Body of pancreas (tissue), 4 donors: Measurements from ENCODE around the gene SEZ6L2. TPM values are rescaled to one million over a fixed set of nuclear protein-coding genes. Genes with fewer than 3 reads are reported as not detected.

Experiments
- ATAC-seq: fragments of 150-250 bp; one replicate; pipeline ENCODE4 v1.9.1; 2016
- DNase-seq, 4 donors: peaks; one replicate each; pipeline ENCODE4 v3.0.0-alpha.2; 2019
- H3K27ac ChIP-seq, 4 donors: fragments of 200-600 bp; sonication (generic); 1 replicate in 3 of 4; 2 replicates in 1 of 4; pipeline versions ENCODE4 v1.5.1 to v1.6.1; 2016 to 2019; ENCODE audit warnings: mild to moderate bottlenecking in 1 of 4, mixed read lengths in 1 of 4, moderate library complexity in 1 of 4
- H3K27me3 ChIP-seq, 2 donors: fragments of 200-600 bp; sonication (generic); one replicate each; pipeline ENCODE4 v1.6.0; 2016; ENCODE audit warnings: mild to moderate bottlenecking in 1 of 2
- H3K36me3 ChIP-seq, 2 donors: fragments of 200-600 bp; sonication (generic); replicated peaks in 1 of 2; 2 replicates each; pipeline ENCODE4 v1.5.1; 2016; ENCODE audit warnings: low read depth in 2 of 2; ENCODE audit not compliant: insufficient read depth in 1 of 2
- H3K4me1 ChIP-seq: fragments of 200-600 bp; sonication (generic); one replicate; pipeline ENCODE4 v1.6.0; 2016
- H3K4me3 ChIP-seq, 2 donors: fragments of 200-600 bp; sonication (generic); 1 replicate in 1 of 2; 2 replicates in 1 of 2; pipeline ENCODE4 v1.5.1; 2016 to 2019
- H3K9me3 ChIP-seq, 3 donors: fragments of 200-600 bp; sonication (generic); 1 replicate in 2 of 3; 2 replicates in 1 of 3; pipeline ENCODE4 v1.5.1; 2016
- POLR2A ChIP-seq, 3 donors: fragments of 450-650 bp; IDR thresholded peaks; one replicate each; pipeline ENCODE4 v1.6.1; 2016; ENCODE audit warnings: antibody characterized with exemption in 3 of 3, mild to moderate bottlenecking in 2 of 3
- WGBS, 2 donors: methylation state at CpG; one replicate each; pipeline ENCODE4 v1.1.5; 2017; 5-methylcytosine and 5-hydroxymethylcytosine counted together
- intact Hi-C: fragments of 100-400 bp; cut with DNase I; formaldehyde crosslinking; loops from one replicate; pipeline ENCODE4 v1.15.1; 2023
- total RNA-seq, 2 donors: library from RNA; depleted of rRNA; stranded (reverse); fragments of >200 nt; gene quantifications; one replicate each; pipeline ENCODE4 v1.1.0, GENCODE V29; 2016
- TF ChIP-seq, protein P1 (sequence below), 7 experiments: fragments of 450-650 bp in 4 of 7; fragments of 200-600 bp in 3 of 7; sonication (generic) in 3 of 7; IDR thresholded peaks; one replicate each; pipeline ENCODE4 v1.5.1; 2016 to 2019; ENCODE audit warnings: antibody characterized with exemption in 7 of 7

The SEZ6L2 gene
- total RNA-seq, 2 donors from 2014 or later: 19.2 to 28.3 TPM

DNA sequence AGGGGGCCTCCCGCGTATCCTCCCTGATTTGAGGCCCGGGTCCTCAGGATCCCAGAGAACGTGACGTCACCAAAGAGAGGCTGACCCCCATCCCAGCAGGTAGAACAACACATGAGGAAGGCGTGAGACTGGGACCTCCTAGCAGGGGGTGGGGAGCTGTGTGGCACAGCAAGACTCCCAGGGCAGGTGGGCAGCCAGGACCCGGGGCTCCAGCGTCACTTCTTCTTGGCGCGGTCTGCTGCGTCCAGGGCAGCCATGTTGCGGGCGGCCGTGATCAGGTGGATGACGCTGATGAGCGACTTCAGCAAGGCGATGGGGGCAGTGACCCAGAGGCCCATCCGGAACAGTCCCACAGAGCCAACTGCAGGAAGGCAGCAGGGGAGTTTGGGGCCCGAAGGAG, 40.4 kb downstream of the SEZ6L2 start:
- Histone ChIP-seq H3K27me3 (no peaks in the 10 kb centered on the region), H3K9me3 (no peaks in the 10 kb centered on the region), H3K36me3 (peaks cover 0 to 5% of the 10 kb centered on the region in 2 donors), H3K4me1 (peaks cover 33% of the 10 kb centered on the region), H3K27ac (no peak overlapping the region), H3K4me3 (no peak overlapping the region)
- TF ChIP-seq POLR2A (IDR thresholded peaks at IDR 0.05): no peak
- TF ChIP-seq, protein P1, sequence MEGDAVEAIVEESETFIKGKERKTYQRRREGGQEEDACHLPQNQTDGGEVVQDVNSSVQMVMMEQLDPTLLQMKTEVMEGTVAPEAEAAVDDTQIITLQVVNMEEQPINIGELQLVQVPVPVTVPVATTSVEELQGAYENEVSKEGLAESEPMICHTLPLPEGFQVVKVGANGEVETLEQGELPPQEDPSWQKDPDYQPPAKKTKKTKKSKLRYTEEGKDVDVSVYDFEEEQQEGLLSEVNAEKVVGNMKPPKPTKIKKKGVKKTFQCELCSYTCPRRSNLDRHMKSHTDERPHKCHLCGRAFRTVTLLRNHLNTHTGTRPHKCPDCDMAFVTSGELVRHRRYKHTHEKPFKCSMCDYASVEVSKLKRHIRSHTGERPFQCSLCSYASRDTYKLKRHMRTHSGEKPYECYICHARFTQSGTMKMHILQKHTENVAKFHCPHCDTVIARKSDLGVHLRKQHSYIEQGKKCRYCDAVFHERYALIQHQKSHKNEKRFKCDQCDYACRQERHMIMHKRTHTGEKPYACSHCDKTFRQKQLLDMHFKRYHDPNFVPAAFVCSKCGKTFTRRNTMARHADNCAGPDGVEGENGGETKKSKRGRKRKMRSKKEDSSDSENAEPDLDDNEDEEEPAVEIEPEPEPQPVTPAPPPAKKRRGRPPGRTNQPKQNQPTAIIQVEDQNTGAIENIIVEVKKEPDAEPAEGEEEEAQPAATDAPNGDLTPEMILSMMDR (IDR thresholded peaks at IDR 0.05): no peak
- 91 to 93% methylated on average over 15 to 19 of the region's 19 CpGs for WGBS, 2 donors
- DNase-seq (no peak), ATAC-seq (no peak)
- intact Hi-C loops: no loop called here

DNA sequence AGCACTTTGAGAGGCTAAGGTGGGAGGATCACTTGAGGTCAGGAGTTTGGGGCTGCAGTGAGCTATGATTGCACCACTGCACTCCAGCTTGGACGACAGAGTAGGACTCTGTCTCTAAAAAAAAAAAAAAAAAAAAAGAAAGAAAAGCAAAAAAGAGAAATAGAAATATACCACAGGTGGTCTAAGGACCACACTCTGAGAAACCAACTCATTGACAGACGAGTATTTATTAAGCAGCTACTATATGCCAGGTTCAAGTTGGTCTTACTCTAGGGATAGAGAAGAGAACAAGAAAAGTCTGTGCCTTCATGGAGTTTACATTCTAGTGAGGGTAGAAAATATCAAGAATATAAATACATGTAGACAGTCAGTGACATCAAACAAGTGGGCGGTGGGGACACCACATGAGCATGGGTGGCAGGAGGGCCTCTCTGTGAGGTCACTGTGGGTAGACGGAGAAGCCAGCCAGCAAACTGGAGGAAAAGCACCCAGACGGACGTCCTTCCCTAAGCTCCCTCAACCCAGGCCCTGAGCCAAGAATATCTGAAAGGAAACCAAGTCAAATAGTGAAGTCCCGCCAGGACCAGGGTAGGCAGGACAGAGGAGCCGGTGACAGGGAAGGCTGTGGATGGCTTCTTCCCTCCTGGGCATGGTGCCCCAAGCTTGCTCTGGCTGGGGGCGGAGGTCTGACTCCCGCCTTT, 41.1 kb downstream of the SEZ6L2 start:
- TF ChIP-seq, protein P1 (IDR thresholded peaks at IDR 0.05): no peak
- no peak for TF ChIP-seq POLR2A (IDR thresholded peaks at IDR 0.05)
- intact Hi-C loops: no loop called here
- WGBS, 2 donors: 57 to 58% methylated on average over 10 of the region's 10 CpGs
- Histone ChIP-seq H3K9me3 (no peaks in the 10 kb centered on the region), H3K27ac (no peak overlapping the region), H3K4me1 (peaks cover 28% of the 10 kb centered on the region), H3K4me3 (no peak overlapping the region), H3K36me3 (peaks cover 0 to 5% of the 10 kb centered on the region in 2 donors), H3K27me3 (no peaks in the 10 kb centered on the region)
- DNase-seq (peak in 2 of 4 donors; percentile 27 to 55), ATAC-seq (no peak)

DNA sequence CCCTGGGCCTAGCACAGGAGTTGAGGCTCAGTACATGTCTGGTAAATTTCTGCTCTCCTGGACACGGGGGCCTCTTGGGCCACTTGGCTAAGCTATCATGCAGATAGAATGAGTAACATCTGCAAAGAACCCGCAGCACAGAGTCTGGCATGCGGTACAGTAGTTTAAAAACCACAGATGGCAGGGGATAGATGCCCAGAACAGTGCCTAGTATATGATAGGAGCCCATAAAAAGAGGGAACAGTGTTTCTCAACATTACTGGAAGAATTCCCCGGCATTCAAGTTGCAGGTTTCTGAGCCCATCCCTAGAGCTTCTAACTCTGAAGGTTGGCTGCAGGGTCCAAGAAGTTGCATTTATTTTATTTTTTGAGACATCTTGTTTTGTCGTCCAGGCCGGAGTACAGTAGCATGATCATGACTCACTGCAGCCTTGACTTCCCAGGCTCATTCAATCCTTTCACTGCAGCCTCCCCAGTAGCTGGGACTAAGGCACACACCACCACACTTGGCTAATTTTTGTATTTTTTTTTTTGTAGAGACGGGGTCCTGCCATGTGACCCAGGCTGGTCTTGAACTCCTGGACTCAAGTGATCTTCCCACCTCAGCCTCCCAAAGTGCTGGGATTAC, 42.1 kb downstream of the SEZ6L2 start:
- Histone ChIP-seq H3K4me3 (no peak overlapping the region), H3K27me3 (no peaks in the 10 kb centered on the region), H3K36me3 (peaks cover 0 to 5% of the 10 kb centered on the region in 2 donors), H3K9me3 (no peaks in the 10 kb centered on the region), H3K27ac (no peak overlapping the region), H3K4me1 (peaks cover 25% of the 10 kb centered on the region)
- DNase-seq (no peak), ATAC-seq (no peak)
- intact Hi-C loops: no loop called here
- TF ChIP-seq POLR2A (IDR thresholded peaks at IDR 0.05): no peak
- TF ChIP-seq, protein P1 (IDR thresholded peaks at IDR 0.05): no peak
- 77 to 81% methylated on average over 7 of the region's 7 CpGs for WGBS, 2 donors

DNA sequence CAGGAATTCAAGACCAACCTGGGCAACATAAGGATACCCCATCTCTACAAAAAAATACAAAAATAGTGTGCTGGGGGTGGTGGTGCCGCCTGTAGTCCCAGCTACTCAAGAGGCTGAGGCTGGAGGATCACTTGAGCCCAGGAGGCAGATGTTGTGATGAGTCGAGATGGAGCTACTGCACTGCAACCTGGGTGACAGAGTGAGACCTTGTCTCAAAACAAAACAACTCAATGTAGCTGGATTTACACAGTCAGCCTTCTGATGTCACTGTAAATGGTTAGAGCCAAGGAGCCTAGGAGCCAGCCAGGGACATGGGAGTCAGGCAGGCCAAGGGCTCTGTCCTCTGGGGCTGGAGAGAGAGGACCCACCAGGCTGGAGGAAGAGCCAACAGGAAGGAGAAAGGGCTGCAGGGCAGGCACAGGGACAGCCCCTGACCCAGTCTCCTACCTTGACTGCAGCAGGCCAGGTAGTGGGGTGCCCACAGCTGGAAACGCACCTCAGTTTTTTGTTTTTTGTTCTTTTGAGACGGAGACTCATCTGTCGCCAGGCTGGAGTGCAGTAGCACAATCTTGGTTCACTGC, 44.7 kb downstream of the SEZ6L2 start:
- DNase-seq (no peak), ATAC-seq (no peak)
- intact Hi-C loops: no loop called here
- no peak overlapping the region for H3K4me3 ChIP-seq
- no peak overlapping the region for H3K27ac ChIP-seq
- 80 to 100% methylated on average over 5 of the region's 5 CpGs for WGBS, 2 donors
- no peaks in the 10 kb centered on the region for H3K9me3 ChIP-seq
- peaks cover 0 to 5% of the 10 kb centered on the region in 2 donors for H3K36me3 ChIP-seq
- H3K4me1 ChIP-seq: peaks cover 8% of the 10 kb centered on the region
- H3K27me3 ChIP-seq: no peaks in the 10 kb centered on the region
- TF ChIP-seq POLR2A (IDR thresholded peaks at IDR 0.05): no peak
- TF ChIP-seq, protein P1 (IDR thresholded peaks at IDR 0.05): no peak
